ENCODE measurements around the gene CCDC54.

The CCDC54 gene

GRCh38 chr3:107425033-107425432 lies 47.8 kb downstream of the CCDC54 start:
- no peak for TF ChIP-seq CTCF (IDR thresholded peaks at IDR 0.05; ENCODE audit: borderline replicate concordance, insufficient read depth, low read depth, low read length)
- H3K4me3 ChIP-seq (ENCODE audit: low read depth, low read length) = no peak overlapping the region

- no peak for TF ChIP-seq CTCF (IDR thresholded peaks at IDR 0.05; ENCODE audit: borderline replicate concordance, insufficient read depth, low read depth, low read length)
- no peak overlapping the region for H3K4me3 ChIP-seq (ENCODE audit: low read depth, low read length)
Observed at GRCh38 chr3:107426223-107426622, 49.0 kb downstream of the CCDC54 start.

Measured in GM12875 (cell line).